GM23248 (cell line): ENCODE results near the gene OGFRL1.

ENCODE experiments used
- EZH2 ChIP-seq: fragments of 200-600 bp; sonication (generic); IDR thresholded peaks from 2 replicates; pipeline ENCODE4 v1.6.1; 2018; ENCODE audit warnings: antibody characterized with exemption, mild to moderate bottlenecking; ENCODE audit not compliant: insufficient read depth, poor library complexity, severe bottlenecking
- EZH2phosphoT487 ChIP-seq: fragments of 200-600 bp; sonication (generic); IDR thresholded peaks from 2 replicates; pipeline ENCODE4 v1.6.1; 2018; ENCODE audit warnings: antibody characterized with exemption, moderate library complexity, mild to moderate bottlenecking, low read depth; ENCODE audit not compliant: insufficient read depth

DNA sequence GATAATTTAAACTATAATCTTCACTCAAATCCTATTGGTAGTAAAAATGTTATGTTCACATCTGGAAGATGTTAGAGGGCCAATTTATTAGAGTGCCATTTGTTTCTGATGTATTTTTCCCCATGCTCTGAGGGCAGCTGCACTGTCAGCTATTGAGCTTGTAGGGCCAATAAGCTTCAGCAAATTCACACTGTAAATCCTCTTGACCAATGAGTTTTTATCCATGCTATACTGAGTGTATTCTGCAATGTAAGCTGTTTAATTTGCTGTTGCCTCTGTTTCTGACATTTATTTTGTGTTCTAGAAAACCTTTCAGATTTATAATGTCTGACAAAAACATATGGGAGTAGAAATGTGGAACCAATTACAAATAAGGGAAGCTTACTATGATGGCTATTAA, 62.6 kb downstream of the OGFRL1 start:
- TF ChIP-seq EZH2 (no peak), EZH2phosphoT487 (no peak)
